Kasumi-1 (cell line): ENCODE results near the gene LEO1.
"Not testable (repeated sequence)": the region's sequence is repeated elsewhere in the genome, so short reads cannot be mapped to it uniquely, and the experiment has no call there.

Source experiments
- DNase-seq, 2 experiments: peaks; one replicate each; lab custom pipeline; 2025; lab: John Stamatoyannopoulos, UW

Gene LEO1

GRCh38 chr15:52003710-52004109 is 32.1 kb upstream of the LEO1 start:
- DNase-seq, result no peak

GRCh38 chr15:52003089-52003488 is 31.5 kb upstream of the LEO1 start:
- not testable (repeated sequence) for DNase-seq

- DNase-seq, result no peak
Measured at GRCh38 chr15:52002351-52002750, 30.8 kb upstream of the LEO1 start.

DNA sequence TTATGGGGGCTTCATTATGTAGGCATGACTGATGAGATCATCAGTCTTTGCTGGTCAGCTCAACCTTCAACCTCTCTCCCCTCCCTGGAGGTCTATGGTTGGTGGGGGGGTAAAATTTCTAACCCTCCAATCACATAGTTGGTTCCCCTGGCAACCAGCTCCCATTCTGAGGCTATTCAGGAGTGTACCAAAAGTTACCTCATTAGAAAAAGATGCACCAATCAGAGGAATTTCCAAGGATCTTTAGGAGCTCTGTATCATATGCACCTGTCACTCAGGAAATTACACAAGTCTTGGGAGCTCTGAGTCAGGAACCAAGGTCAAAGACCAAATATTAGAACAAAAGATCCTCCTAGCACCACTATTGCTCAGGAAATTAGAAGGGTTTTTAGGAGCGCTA is 21.4 kb upstream of the LEO1 start:
- no peak for DNase-seq

DNA sequence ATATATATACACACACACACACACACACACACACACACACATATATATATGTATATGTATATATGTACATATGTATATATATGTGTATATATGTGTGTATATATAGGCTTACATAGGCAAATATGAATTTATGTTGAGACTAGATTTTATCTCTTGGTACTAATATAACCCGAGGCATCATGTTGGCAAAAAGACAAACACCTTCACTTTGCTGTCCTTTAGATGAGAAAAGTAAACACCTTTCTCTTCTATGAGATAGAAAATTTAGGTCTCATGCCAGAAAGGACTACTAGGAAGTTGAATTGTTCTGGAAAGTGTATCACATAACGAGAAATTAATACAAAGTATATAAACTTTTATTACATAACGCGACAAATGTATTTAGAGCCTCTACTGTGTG is 19.6 kb upstream of the LEO1 start:
- no peak for DNase-seq

GRCh38 chr15:51982770-51983103 is 11.2 kb upstream of the LEO1 start:
- no peak for DNase-seq

DNA sequence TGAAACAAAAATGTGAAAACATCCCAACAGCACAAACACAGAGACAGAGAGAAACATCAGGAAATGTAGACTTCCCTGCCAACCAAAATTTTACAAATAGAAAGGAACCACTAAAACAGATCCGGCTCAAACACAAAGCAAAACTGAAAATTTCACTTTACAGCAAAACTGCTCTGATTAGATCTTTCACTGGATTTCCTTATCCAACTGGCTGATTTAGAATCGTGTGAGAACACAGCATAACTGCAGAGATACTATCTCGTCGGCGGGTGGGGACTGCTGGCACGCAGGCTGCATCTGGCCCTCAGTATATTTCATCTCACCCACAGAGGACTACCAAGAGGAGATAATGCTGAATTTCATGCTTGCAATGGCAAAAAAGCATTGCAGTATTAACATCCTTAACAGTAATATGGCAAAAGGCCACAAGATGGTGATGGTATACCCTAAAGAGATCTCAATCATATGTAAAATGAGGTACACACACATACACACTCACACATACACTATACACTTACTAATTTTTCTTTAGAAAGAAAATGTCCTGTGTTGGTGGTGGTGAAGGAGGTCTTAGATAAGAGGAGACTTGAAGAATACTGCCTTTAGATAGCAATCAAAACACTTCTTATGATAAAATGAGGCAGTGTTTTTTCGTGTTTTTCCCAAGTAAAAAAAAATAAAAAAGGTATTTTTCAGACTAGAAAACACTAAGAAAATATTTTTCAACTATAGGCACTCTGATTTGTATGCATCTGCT is 10.6 kb upstream of the LEO1 start:
- DNase-seq, result peak; percentile 88 to 95

DNA sequence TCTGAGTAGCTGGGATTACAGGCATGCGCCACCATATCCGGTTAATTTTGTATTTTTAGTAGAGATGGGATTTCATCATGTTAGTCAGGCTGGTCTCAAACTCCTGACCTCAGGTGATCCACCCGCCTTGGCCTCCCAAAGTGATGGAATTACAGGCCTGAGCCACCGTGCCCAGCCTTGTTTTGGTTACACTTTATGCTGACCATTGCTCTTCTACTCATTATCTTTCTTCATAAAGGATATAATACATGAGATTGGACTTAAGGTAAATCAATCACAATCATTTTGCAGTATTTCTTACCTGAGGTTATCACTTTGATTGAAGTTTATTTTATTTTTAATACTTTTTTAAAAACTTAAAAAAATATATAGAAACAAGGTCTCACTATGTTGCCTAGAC is 2.2 kb upstream of the LEO1 start:
- no peak for DNase-seq

DNA sequence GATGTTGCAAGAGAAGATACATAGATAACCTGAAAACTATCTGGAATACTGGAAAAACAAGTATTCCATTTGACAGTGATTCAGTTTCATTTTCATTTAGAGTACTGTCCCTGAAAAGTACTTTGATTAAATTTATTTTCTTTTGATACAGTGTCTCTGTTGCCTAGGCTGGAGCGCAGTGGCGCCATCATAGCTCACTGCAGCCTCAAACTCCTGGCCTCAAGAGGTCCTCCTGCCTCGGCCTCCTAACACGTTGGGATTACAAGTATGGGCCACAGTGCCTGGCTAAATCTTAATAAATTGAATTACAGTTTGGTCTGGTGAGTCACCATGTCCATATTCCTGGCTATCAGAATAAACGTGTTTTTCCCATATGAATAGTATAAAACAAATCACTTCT is 1.6 kb upstream of the LEO1 start:
- no peak for DNase-seq

DNA sequence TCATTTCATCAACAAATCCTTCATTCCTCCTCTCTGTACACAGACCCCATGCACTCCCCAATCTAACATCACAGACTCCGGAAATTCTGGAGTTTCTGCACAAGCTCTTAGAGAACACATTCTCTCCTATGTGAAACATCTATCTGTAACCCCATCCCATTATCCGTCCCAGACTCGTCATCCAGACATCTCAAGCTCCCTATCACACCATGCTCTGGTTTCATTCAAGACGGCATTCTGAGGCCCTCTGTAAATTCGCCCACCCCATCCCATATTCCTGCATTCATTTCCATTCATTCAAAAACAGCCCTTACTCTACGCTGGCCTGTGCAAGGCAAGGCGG is 575 bp downstream of the LEO1 start:
- DNase-seq, result peak in 1 of 2 experiments; percentile 70

- no peak for DNase-seq
Measured at GRCh38 chr15:51970132-51970817, 1.3 kb downstream of the LEO1 start.

DNA sequence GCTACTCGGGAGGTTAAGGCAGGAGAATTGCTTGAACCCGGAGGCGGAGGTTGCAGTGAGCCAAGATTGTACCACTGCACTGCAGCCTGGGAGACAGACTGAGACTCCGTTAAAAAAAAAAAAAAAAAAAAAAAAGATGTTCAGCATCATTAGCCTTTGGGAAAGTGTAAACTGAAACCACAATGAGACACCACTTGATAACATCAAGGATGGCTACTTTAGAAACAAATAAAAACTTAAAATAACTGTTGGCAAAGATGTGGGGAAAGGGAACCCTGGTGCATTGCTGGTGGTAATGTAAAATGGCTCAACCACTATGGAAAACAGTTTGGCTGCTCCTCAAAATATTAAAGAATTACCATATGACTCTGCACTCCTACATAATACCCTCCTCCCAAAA is 1.9 kb downstream of the LEO1 start:
- DNase-seq, result no peak

- no peak for DNase-seq
Measured at GRCh38 chr15:51967583-51967982, 4.0 kb downstream of the LEO1 start.

DNA sequence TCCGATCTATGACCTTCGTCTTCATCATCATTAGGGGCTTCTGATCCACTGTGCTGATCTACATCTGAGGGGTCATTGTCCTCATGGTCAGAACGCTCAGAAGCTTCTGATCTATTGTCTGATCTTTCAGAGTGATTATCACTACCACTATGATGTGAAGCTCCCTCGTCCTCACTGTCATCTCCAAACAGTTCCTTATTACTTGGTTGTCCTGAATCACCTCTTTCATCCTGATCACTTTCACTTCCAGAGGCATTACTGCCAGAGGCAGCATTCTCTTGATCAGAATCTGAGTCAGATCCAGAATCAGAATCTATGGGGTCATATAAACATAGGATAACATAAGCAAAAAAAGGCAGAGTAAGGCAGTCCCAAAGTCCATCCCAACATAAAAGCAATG is 5.4 kb downstream of the LEO1 start:
- DNase-seq, result no peak

GRCh38 chr15:51965691-51966090 is 5.9 kb downstream of the LEO1 start:
- no peak for DNase-seq

GRCh38 chr15:51955504-51955903 is 16.1 kb downstream of the LEO1 start:
- DNase-seq, result no peak

DNA sequence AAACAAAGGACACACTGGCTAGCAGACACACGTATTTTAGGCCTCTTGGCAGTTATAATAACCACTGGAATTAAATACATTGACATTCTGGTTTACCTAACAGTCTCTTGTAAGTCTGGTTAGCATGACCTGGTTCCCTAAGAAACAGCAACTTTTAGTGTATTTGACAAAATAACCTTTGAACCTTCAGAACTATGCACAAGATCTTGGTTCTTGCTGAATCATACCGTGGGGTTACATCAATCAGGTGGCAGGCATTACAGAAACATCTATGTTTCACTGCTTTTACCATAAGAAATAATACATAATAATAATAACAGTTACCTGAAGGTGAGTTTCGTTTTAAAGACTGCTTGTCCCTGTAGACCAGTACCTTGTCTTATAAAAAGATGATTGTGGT is 18.8 kb downstream of the LEO1 start:
- no peak for DNase-seq

DNA sequence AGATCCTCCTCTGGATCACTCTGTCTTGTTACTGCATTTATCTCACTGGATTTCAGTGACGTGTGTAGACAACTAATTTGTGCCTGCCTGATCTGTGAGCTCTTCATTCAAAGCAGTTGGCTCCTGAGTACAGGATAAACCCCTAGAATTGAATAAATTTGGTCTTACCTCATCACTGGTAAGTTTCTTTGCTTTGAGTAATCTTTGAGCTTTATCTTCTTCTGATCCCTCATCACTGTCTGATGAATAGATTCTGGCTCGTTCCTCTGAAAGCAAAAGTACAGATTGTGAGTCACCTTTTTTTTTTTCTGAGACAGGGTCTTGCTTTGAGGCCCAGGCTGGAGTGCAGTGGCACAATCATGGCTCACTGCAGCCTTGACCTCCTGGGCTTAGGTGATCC is 24.5 kb downstream of the LEO1 start:
- DNase-seq, result no peak

GRCh38 chr15:51939216-51939615 is 32.4 kb downstream of the LEO1 start:
- no peak for DNase-seq

DNA sequence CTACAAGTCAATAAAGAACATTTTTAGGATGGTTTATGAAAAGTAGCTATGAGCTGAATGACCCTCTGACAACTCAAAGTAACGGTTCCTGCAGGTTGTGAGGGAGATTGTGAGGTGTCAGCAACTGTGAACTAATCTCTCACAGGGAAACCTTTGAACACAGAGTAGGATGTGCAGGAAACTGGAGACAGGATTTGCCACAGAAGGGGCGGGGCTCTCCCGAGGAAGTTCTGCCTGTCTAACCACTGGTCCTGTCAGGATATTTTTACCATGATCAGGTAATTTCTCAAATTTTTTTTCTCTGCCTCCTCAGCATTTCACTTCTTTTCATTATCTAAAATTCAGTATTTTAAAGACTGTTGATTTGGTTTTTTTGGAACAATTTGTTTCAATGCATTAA is 33.3 kb downstream of the LEO1 start:
- no peak for DNase-seq

GRCh38 chr15:51936105-51936478 is 35.5 kb downstream of the LEO1 start:
- DNase-seq, result no peak

GRCh38 chr15:51935466-51936104 is 36.0 kb downstream of the LEO1 start:
- DNase-seq, result no peak

DNA sequence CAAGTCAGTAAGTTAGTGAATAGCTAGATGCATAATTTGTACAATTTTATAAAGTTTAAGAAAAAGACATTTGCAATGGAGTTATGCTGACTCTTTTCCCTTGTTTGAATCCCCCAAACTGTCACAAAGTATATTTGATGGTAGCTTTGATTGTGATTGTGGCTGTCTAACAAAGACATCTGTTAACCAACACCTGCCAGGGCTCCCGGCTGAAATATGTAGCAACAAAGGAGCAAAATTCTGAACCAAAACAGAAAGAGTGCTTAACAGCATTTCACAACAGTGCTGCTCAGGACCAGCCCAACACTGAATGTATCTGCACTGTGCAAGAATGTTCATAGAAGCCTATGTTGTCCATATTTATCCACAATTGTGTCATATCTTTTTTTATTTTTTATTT is 39.4 kb downstream of the LEO1 start:
- no peak for DNase-seq

DNA sequence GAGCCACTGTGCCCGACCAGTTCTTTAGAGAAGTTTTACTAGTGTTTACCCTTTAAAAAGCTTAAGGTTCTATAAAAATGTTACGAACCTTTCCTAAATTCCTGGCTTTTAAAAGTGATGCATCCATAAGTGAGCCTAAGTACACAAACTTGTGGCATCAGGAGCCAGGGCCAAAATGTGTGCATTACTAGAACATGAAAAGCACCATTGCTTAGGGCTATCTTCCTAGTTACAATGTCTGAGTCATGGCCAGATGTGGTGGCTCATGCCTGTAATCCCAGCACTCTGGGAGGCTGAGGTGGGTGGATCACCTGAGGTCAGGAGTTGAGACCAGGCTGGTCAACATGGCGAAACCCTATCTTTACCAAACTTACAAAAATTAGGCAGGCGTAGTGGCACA is 39.9 kb downstream of the LEO1 start:
- DNase-seq, result no peak
